Measurements from ENCODE around the gene PTP4A2.
"Not testable (repeated sequence)": the region's sequence is repeated elsewhere in the genome, so short reads cannot be mapped to it uniquely, and the experiment has no call there.

PTP4A2 gene

GRCh38 chr1:31924839-31925238 is 13.3 kb downstream of the PTP4A2 start:
- DNase-seq (ENCODE audit: low spot score) = no peak

- no peak for DNase-seq (ENCODE audit: low spot score)
These were observed 14.2 kb downstream of the PTP4A2 start for GRCh38 chr1:31923901-31924535.

- no peak for DNase-seq (ENCODE audit: low spot score)
These were observed 17.2 kb downstream of the PTP4A2 start for GRCh38 chr1:31920956-31921355.

GRCh38 chr1:31919591-31919990 is 18.6 kb downstream of the PTP4A2 start:
- DNase-seq (ENCODE audit: low spot score) = no peak

- DNase-seq (ENCODE audit: low spot score) = no peak
These were observed 22.7 kb downstream of the PTP4A2 start for GRCh38 chr1:31915438-31915837.

GRCh38 chr1:31913968-31914367 is 24.2 kb downstream of the PTP4A2 start:
- DNase-seq (ENCODE audit: low spot score) = no peak

- DNase-seq (ENCODE audit: low spot score) = no peak
These were observed 25.3 kb downstream of the PTP4A2 start for GRCh38 chr1:31912839-31913239.

- DNase-seq (ENCODE audit: low spot score) = no peak
These were observed 26.0 kb downstream of the PTP4A2 start for GRCh38 chr1:31911994-31912780.

- DNase-seq (ENCODE audit: low spot score) = no peak
These were observed 27.2 kb downstream of the PTP4A2 start for GRCh38 chr1:31910933-31911332.

- no peak for DNase-seq (ENCODE audit: low spot score)
These were observed 28.5 kb downstream of the PTP4A2 start for GRCh38 chr1:31909691-31910090.

- no peak for DNase-seq (ENCODE audit: low spot score)
These were observed 31.6 kb downstream of the PTP4A2 start for GRCh38 chr1:31906557-31906956.

- no peak for DNase-seq (ENCODE audit: low spot score)
These were observed 32.5 kb downstream of the PTP4A2 start for GRCh38 chr1:31905681-31906080.

GRCh38 chr1:31905093-31905509 is 33.1 kb downstream of the PTP4A2 start:
- DNase-seq (ENCODE audit: low spot score) = no peak

- no peak for DNase-seq (ENCODE audit: low spot score)
These were observed 33.7 kb downstream of the PTP4A2 start for GRCh38 chr1:31904339-31905092.

- DNase-seq (ENCODE audit: low spot score) = no peak
These were observed 35.7 kb downstream of the PTP4A2 start for GRCh38 chr1:31902510-31902860.

- DNase-seq (ENCODE audit: low spot score) = no peak
These were observed 36.2 kb downstream of the PTP4A2 start for GRCh38 chr1:31901838-31902509.

- no peak for DNase-seq (ENCODE audit: low spot score)
These were observed 37.4 kb downstream of the PTP4A2 start for GRCh38 chr1:31900790-31901189.

- no peak for DNase-seq (ENCODE audit: low spot score)
These were observed 40.6 kb downstream of the PTP4A2 start for GRCh38 chr1:31897526-31898100.

GRCh38 chr1:31895474-31896198 is 42.5 kb downstream of the PTP4A2 start:
- DNase-seq (ENCODE audit: low spot score) = not testable (repeated sequence)

GRCh38 chr1:31891280-31891679 is 46.9 kb downstream of the PTP4A2 start:
- no peak for DNase-seq (ENCODE audit: low spot score)

- DNase-seq (ENCODE audit: low spot score) = no peak
These were observed 49.9 kb downstream of the PTP4A2 start for GRCh38 chr1:31888291-31888690.

All from LoVo (cell line).